Activated T-cell treated with anti-CD3 and anti-CD28 coated beads, Interleukin-2, amount 50 U/mL, for 4 hours (primary cell): Measurements from ENCODE around the gene ADAM33. TPM values are rescaled to one million over a fixed set of nuclear protein-coding genes. Genes with fewer than 3 reads are reported as not detected.
A peak's percentile ranks its signal among the peaks of the same experiment; 100 is the strongest.

Experiments used
- ATAC-seq, 2 donors: fragments of 200-7000 bp; cut with Tn5 transposase; one replicate each; pipeline ENCODE4 v1.10.0; 2021
- DNase-seq: peaks from one replicate; pipeline ENCODE4 v3.0.0-alpha.2; 2020
- H3K27me3 Mint-ChIP-seq: one replicate; pipeline ENCODE4 v1.8.0; 2021; ENCODE audit warnings: low read depth, mixed read lengths
- H3K36me3 Mint-ChIP-seq: one replicate; pipeline ENCODE4 v1.8.0; 2022; ENCODE audit warnings: mixed read lengths; ENCODE audit not compliant: insufficient read depth
- H3K4me1 Mint-ChIP-seq: one replicate; pipeline ENCODE4 v1.8.0; 2021; ENCODE audit warnings: low read depth, mixed read lengths
- H3K4me3 Mint-ChIP-seq: one replicate; pipeline ENCODE4 v1.8.0; 2021; ENCODE audit warnings: mild to moderate bottlenecking, moderate library complexity, mixed read lengths
- H3K9me3 Mint-ChIP-seq: one replicate; pipeline ENCODE4 v1.8.0; 2021; ENCODE audit warnings: mixed read lengths
- total RNA-seq, 3 donors: library from RNA; stranded (reverse); gene quantifications; one replicate each; pipeline ENCODE4 v1.2.1, GENCODE V29; 2021

The ADAM33 gene
- total RNA-seq, 3 donors from 2014 or later: not detected

DNA sequence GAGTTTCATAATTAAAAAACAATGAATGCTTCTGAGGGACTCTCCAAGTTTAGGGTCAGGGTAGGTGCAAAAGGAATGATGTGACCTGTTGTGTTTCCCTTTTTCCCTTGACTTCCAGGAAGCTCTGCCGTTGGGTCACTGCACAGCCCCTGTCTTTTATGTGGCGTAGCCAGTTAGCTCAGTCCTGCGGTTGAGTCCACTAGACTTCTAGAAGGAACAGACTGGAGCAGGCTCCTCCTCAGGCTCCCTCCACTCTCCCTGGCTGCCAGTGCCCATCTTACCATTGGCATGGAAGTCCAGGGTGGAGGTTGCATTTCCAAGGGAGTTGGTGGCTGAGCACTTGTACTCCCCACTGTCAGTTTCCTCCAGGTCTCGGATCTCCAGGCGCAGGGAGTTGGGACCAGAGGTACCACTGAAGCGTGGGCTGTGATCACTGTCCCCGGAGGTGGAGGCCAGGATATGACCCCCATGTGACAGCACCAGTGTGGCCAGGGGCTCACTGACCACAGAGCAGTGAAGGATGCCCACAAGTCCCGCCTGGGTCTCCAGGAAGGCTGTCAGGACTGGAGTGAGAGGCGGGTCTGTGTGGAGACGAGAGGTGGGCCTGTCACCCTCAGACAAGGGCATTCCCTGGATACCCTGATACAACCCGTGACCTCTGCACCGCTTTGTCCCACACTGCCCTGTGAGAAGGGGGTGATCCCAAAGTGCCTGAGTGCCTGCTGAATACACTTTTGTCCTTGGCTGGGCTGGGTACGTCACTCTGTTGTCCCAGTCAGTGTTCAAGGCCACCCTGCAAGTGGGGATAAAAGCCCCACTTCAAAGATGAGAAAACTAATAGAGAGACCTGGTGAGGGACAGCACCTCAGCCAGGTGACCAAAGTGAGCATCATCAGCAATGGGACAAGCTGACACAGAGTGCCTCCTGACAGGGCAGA is 19.5 kb upstream of the ADAM33 start:
- Mint-ChIP-seq H3K36me3 (no peaks in the 10 kb centered on the region), H3K4me1 (no peaks in the 10 kb centered on the region), H3K9me3 (no peaks in the 10 kb centered on the region), H3K4me3 (no peak overlapping the region), H3K27me3 (peaks cover 4% of the 10 kb centered on the region)
- ATAC-seq (no peak), DNase-seq (no peak)

GRCh38 chr20:3699037-3699436 is 17.2 kb upstream of the ADAM33 start:
- DNase-seq: no peak
- Mint-ChIP-seq H3K9me3 (no peaks in the 10 kb centered on the region), H3K27me3 (peaks cover 4% of the 10 kb centered on the region), H3K4me3 (no peak overlapping the region), H3K36me3 (no peaks in the 10 kb centered on the region), H3K4me1 (no peaks in the 10 kb centered on the region)
- no peak for ATAC-seq

- H3K4me3 Mint-ChIP-seq: no peak overlapping the region
- H3K27me3 Mint-ChIP-seq: peaks cover 4% of the 10 kb centered on the region
- DNase-seq (no peak), ATAC-seq (no peak)
- H3K4me1 Mint-ChIP-seq: no peaks in the 10 kb centered on the region
- H3K9me3 Mint-ChIP-seq: no peaks in the 10 kb centered on the region
- H3K36me3 Mint-ChIP-seq: no peaks in the 10 kb centered on the region
Observed at GRCh38 chr20:3698591-3699001, 16.8 kb upstream of the ADAM33 start.

- H3K4me1 Mint-ChIP-seq: no peaks in the 10 kb centered on the region
- ATAC-seq: no peak
Observed at GRCh38 chr20:3697588-3698305, 15.9 kb upstream of the ADAM33 start.

DNA sequence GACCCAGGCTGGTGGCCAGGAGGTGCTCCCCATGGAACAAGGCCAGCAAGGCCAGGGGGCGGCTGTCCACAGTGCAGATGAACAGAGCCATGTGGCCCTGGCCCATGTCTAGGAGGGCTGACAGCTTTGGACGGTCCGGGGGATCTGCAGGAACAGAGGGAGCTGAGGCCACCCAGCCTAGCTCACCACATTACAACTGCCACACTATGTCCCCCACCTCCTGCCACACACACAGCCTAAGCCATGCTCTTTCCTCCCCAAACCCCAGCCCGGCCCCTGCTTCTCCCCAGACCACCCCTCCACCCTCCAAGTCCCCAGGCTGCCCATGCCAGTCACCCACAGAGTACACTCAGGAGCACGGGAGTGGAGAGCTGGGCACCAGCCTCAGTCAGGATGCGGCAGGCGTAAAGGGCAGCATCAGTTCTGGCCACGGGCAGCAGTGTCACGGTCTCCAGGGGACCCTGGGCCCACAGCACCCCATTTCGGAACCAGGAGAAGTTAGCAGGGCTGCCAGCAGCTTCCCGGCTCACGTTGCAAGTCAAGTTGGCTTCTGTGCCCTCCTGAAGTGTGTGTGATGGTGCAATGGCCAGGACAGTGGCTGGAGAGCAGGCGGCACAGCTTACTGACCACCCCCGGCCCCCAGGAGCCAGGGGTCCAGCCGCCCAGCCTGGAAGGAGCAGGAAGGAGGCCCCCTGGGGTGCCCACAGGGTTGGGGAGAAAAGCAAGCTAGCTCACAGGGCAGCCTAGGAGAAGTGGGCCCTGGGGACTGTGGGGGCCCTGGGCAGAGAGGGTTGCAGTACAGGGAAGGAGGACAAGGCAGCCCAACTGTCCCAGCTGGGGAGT is 15.2 kb upstream of the ADAM33 start:
- Mint-ChIP-seq H3K27me3 (no peaks in the 10 kb centered on the region), H3K9me3 (no peaks in the 10 kb centered on the region), H3K4me3 (no peak overlapping the region), H3K36me3 (no peaks in the 10 kb centered on the region), H3K4me1 (no peaks in the 10 kb centered on the region)
- DNase-seq (no peak), ATAC-seq (peak in 1 of 2 donors; percentile 21)

More at GRCh38 chr20:3697588-3698305, 15.9 kb upstream of the ADAM33 start:
- H3K9me3 Mint-ChIP-seq: no peaks in the 10 kb centered on the region
- no peak for DNase-seq
- H3K4me3 Mint-ChIP-seq: no peak overlapping the region
- H3K36me3 Mint-ChIP-seq: no peaks in the 10 kb centered on the region
- no peaks in the 10 kb centered on the region for H3K27me3 Mint-ChIP-seq

DNA sequence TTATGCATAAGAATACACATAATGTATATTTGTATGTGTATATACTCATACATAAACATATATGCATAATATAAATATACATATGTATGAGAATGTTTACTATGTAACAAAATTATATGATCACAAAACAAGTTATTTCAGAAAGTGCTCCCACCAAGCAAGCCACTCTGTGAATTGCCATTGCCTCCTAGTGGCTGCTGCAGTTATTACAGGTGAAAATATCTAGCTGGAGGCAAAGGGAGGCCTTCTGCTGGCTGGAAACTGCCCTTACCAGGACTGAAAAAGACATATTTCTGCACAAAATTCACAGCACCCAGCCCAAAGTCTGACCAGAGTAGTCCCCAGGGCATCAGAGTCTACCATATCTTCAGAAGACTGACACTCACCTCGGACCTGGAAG is 14.4 kb upstream of the ADAM33 start:
- Mint-ChIP-seq H3K4me1 (no peaks in the 10 kb centered on the region), H3K4me3 (no peak overlapping the region), H3K9me3 (no peaks in the 10 kb centered on the region), H3K27me3 (no peaks in the 10 kb centered on the region), H3K36me3 (no peaks in the 10 kb centered on the region)
- DNase-seq (no peak), ATAC-seq (no peak)

- no peak for DNase-seq
- H3K9me3 Mint-ChIP-seq: no peaks in the 10 kb centered on the region
- no peak for ATAC-seq
- H3K4me1 Mint-ChIP-seq: no peaks in the 10 kb centered on the region
- no peaks in the 10 kb centered on the region for H3K27me3 Mint-ChIP-seq
- H3K36me3 Mint-ChIP-seq: no peaks in the 10 kb centered on the region
- no peak overlapping the region for H3K4me3 Mint-ChIP-seq
Observed at GRCh38 chr20:3694864-3695263, 13.1 kb upstream of the ADAM33 start.

- DNase-seq: no peak
- H3K27me3 Mint-ChIP-seq: no peaks in the 10 kb centered on the region
- H3K4me1 Mint-ChIP-seq: no peaks in the 10 kb centered on the region
- no peak overlapping the region for H3K4me3 Mint-ChIP-seq
- no peak for ATAC-seq
- H3K9me3 Mint-ChIP-seq: no peaks in the 10 kb centered on the region
- no peaks in the 10 kb centered on the region for H3K36me3 Mint-ChIP-seq
Observed at GRCh38 chr20:3693376-3693775, 11.6 kb upstream of the ADAM33 start.

DNA sequence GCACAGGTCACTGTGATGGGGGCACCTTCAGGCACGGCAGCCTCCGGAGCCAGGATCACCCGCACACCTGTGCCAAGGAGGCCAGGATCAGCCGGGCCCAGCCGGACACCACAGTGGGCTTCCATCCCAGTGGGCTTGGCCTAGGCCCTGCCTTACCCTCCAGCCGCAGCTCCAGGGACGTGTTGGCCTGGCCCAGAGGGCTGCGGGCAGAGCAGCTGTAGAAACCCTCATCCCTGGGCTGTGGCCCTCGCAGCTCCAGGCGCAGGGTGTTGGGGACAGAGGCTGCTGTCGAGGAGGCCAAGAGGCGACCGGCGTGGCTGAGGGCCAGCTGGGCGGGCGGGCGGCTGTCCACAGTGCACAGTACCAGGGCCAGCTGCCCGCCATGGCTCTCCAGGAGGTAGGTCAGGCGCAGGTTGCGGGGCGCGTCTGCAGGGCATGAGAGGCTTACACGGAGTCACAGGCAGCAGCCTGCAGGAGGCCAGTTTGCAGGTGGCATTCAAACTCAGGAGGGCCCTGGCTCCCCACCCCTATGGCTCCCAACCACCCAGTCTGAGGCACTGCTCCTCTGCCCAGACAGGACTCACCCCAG is 11.0 kb upstream of the ADAM33 start:
- Mint-ChIP-seq H3K27me3 (no peaks in the 10 kb centered on the region), H3K36me3 (no peaks in the 10 kb centered on the region), H3K4me3 (no peak overlapping the region), H3K4me1 (no peaks in the 10 kb centered on the region), H3K9me3 (no peaks in the 10 kb centered on the region)
- DNase-seq: no peak
- no peak for ATAC-seq

- Mint-ChIP-seq H3K4me3 (no peak overlapping the region), H3K36me3 (no peaks in the 10 kb centered on the region), H3K4me1 (no peaks in the 10 kb centered on the region), H3K9me3 (no peaks in the 10 kb centered on the region), H3K27me3 (no peaks in the 10 kb centered on the region)
- DNase-seq: no peak
- no peak for ATAC-seq
Observed at GRCh38 chr20:3691897-3692296, 10.1 kb upstream of the ADAM33 start.

GRCh38 chr20:3691306-3691705 is 9.5 kb upstream of the ADAM33 start:
- no peaks in the 10 kb centered on the region for H3K4me1 Mint-ChIP-seq
- H3K9me3 Mint-ChIP-seq: no peaks in the 10 kb centered on the region
- H3K4me3 Mint-ChIP-seq: no peak overlapping the region
- ATAC-seq: no peak
- H3K36me3 Mint-ChIP-seq: no peaks in the 10 kb centered on the region
- no peak for DNase-seq
- H3K27me3 Mint-ChIP-seq: no peaks in the 10 kb centered on the region

DNA sequence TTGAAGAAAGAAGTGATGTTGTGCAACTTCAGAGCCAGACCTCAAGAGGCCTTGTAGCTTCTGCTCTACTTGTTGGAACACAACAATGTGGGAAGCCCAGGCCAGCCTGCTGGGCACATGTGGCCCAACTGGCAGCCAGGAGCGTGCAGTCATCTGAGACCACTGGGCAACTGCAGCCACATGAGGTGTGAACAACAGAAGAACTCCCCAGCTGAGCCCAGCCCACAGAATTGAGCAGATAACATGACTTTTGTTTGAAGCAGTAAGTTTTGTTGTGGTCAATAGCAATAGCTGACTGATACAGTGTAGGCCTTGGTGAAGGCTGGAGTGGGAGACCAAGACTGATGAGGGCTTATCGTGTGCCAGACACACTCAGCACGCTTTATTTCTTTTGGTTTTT is 8.6 kb upstream of the ADAM33 start:
- DNase-seq: no peak
- Mint-ChIP-seq H3K9me3 (no peaks in the 10 kb centered on the region), H3K36me3 (no peaks in the 10 kb centered on the region), H3K4me1 (no peaks in the 10 kb centered on the region), H3K27me3 (no peaks in the 10 kb centered on the region), H3K4me3 (no peak overlapping the region)
- ATAC-seq: no peak

- no peaks in the 10 kb centered on the region for H3K27me3 Mint-ChIP-seq
- no peaks in the 10 kb centered on the region for H3K4me1 Mint-ChIP-seq
- H3K36me3 Mint-ChIP-seq: no peaks in the 10 kb centered on the region
Observed at GRCh38 chr20:3689978-3690377, 8.2 kb upstream of the ADAM33 start.

DNA sequence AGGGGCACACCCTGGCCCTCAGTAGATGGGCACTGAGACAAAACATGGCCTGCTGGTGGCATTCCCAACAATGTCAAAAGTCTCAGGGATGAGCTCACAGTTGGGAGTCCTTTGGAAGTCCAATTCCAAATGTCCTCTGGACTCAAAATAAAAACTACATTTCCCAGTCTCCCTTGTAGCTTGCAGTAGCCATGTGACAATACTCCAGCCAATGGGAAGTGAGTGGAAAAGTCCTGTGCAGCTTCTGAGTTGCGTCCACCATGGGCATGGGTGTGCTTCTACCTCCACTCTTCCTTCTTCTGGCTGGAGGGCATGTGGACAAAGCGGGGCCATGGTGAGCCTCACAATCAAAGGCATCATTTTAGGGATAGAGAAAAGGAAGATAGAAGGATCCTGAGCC is 5.8 kb upstream of the ADAM33 start:
- H3K4me1 Mint-ChIP-seq: no peaks in the 10 kb centered on the region
- peak in 1 of 2 donors; percentile 34 for ATAC-seq
- H3K9me3 Mint-ChIP-seq: no peaks in the 10 kb centered on the region
- peaks cover 16% of the 10 kb centered on the region for H3K27me3 Mint-ChIP-seq
- H3K4me3 Mint-ChIP-seq: no peak overlapping the region
- H3K36me3 Mint-ChIP-seq: no peaks in the 10 kb centered on the region
- no peak for DNase-seq

More at GRCh38 chr20:3689978-3690377, 8.2 kb upstream of the ADAM33 start:
- no peak for ATAC-seq
- no peak for DNase-seq
- Mint-ChIP-seq H3K9me3 (no peaks in the 10 kb centered on the region), H3K4me3 (no peak overlapping the region)
